ENCODE data around the gene CDR2L.

CDR2L gene

DNA sequence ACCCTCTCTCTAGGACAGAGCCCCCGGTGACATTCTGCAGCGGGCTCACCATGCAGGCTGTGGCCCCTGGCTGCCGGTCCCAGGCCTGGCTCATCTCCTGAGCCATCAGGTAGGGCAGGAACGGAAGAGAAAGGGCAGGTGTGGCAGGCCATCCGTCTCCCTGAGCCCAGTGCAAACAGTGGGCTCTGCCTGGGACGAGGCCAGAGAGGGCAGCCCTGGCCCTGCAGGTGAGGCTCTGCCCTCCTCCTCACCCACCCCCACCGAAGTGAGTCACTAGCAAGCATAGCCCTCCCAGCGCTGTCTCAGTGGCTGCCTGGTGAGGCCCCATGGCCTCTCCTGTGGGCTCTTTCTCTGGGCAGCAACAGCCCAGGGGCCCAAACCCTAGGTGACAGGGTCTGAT is 37.2 kb upstream of the CDR2L start:
- H3K4me2 ChIP-seq (ENCODE audit: low read length): no peak overlapping the region
- no peaks in the 10 kb centered on the region for H3K36me3 ChIP-seq (ENCODE audit: insufficient read depth, low read length)
- H3K9ac ChIP-seq (ENCODE audit: low read length): no peak overlapping the region
- no peak overlapping the region for H2AFZ ChIP-seq (ENCODE audit: low read length)
- no peaks in the 10 kb centered on the region for H3K9me2 ChIP-seq (ENCODE audit: low read depth, low read length)
- H3K79me2 ChIP-seq (ENCODE audit: insufficient read depth, low read length): no peaks in the 10 kb centered on the region
- H4K20me1 ChIP-seq (ENCODE audit: insufficient read depth, low read length): no peaks in the 10 kb centered on the region
- no peaks in the 10 kb centered on the region; the same call in 1 of the 2 replicates for H3K27me3 ChIP-seq (ENCODE audit: insufficient read depth, low read length)
- no peaks in the 10 kb centered on the region for H3K9me3 ChIP-seq (ENCODE audit: low read length)
- TF ChIP-seq, protein P1, sequence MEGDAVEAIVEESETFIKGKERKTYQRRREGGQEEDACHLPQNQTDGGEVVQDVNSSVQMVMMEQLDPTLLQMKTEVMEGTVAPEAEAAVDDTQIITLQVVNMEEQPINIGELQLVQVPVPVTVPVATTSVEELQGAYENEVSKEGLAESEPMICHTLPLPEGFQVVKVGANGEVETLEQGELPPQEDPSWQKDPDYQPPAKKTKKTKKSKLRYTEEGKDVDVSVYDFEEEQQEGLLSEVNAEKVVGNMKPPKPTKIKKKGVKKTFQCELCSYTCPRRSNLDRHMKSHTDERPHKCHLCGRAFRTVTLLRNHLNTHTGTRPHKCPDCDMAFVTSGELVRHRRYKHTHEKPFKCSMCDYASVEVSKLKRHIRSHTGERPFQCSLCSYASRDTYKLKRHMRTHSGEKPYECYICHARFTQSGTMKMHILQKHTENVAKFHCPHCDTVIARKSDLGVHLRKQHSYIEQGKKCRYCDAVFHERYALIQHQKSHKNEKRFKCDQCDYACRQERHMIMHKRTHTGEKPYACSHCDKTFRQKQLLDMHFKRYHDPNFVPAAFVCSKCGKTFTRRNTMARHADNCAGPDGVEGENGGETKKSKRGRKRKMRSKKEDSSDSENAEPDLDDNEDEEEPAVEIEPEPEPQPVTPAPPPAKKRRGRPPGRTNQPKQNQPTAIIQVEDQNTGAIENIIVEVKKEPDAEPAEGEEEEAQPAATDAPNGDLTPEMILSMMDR (IDR thresholded peaks at IDR 0.05; ENCODE audit: low read length): no peak
- no peaks in the 10 kb centered on the region for H3F3A ChIP-seq (ENCODE audit: insufficient read depth, low read length)
- no peak overlapping the region for H3K4me3 ChIP-seq (ENCODE audit: low read depth, low read length, poor library complexity, severe bottlenecking)
- H3K27ac ChIP-seq (ENCODE audit: low read depth, low read length, poor library complexity, severe bottlenecking): no peak overlapping the region
- H3K4me1 ChIP-seq (ENCODE audit: insufficient read depth, low read length, severe bottlenecking): no peaks in the 10 kb centered on the region

DNA sequence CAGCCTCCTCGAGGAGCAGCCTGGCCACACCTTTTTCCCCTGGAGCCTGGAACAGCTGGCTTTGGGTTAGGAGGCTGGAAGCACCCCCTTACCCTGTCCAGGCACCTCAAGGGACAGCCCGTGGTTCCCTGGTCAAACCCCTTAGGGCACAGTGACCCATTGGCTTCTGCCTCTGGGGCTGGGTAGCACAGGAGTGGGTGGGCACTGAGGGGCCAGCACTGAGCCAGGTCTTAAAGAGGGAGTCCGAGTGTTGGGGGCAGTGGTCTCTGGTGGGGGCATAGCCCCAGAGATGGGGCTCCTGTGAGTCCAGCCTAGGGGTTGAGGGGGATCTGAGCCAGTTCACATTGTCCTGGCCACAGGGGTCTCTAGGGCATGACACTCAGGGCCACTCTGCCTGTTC is 36.4 kb upstream of the CDR2L start:
- Histone ChIP-seq H3K9ac (ENCODE audit: low read length) (no peak overlapping the region), H3K4me1 (ENCODE audit: insufficient read depth, low read length, severe bottlenecking) (no peaks in the 10 kb centered on the region), H3K9me3 (ENCODE audit: low read length) (no peaks in the 10 kb centered on the region), H3K27ac (ENCODE audit: low read depth, low read length, poor library complexity, severe bottlenecking) (no peak overlapping the region), H4K20me1 (ENCODE audit: insufficient read depth, low read length) (no peaks in the 10 kb centered on the region), H3F3A (ENCODE audit: insufficient read depth, low read length) (no peaks in the 10 kb centered on the region), H3K27me3 (ENCODE audit: insufficient read depth, low read length) (no peaks in the 10 kb centered on the region; the same call in 1 of the 2 replicates), H3K9me2 (ENCODE audit: low read depth, low read length) (no peaks in the 10 kb centered on the region), H3K36me3 (ENCODE audit: insufficient read depth, low read length) (no peaks in the 10 kb centered on the region), H3K79me2 (ENCODE audit: insufficient read depth, low read length) (no peaks in the 10 kb centered on the region), H3K4me2 (ENCODE audit: low read length) (no peak overlapping the region), H2AFZ (ENCODE audit: low read length) (no peak overlapping the region), H3K4me3 (ENCODE audit: low read depth, low read length, poor library complexity, severe bottlenecking) (no peak overlapping the region)
- TF ChIP-seq, protein P1 (IDR thresholded peaks at IDR 0.05; ENCODE audit: low read length): no peak
- TF ChIP-seq EZH2 (IDR thresholded peaks at IDR 0.05; ENCODE audit: borderline replicate concordance, low read length): no peak

DNA sequence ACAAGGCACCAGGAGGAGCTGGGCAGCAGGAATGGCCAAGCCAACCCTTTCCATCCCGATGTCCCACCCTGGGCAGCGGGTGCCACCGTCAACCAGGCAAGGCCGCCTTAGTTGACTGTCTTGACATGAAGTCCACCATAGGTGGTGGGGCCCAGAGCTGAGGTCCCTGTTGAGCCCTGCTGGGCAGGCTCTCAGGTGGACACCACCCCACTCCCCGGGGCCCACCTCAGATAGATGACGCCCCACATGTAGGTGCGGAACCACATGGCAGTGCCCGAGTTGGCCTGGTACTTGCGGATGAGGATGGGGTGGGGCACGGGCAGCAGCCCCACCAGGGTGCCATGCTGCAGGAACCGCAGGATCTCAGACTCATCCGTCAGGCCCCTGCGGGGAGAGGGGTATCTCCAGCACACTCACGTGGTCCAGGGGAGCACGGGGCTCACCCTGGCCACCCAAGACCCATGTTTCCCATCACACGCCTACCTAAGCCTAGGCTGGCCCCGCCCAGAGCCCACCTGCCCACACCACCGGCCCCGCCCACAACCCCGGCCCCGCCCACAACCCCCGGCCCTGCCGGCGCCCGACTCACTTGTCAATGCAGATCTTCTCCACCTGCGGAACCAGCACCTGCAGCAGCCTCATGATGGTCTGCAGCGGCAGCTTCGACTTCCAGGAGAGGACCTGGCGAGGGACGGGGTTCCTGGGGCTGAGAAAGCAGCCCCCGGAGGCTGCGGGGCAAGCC is 35.6 kb upstream of the CDR2L start:
- no peaks in the 10 kb centered on the region for H4K20me1 ChIP-seq (ENCODE audit: insufficient read depth, low read length)
- no peaks in the 10 kb centered on the region; the same call in 1 of the 2 replicates for H3K27me3 ChIP-seq (ENCODE audit: insufficient read depth, low read length)
- H3K9ac ChIP-seq (ENCODE audit: low read length): no peak overlapping the region
- no peaks in the 10 kb centered on the region for H3K36me3 ChIP-seq (ENCODE audit: insufficient read depth, low read length)
- no peaks in the 10 kb centered on the region for H3K4me1 ChIP-seq (ENCODE audit: insufficient read depth, low read length, severe bottlenecking)
- no peak overlapping the region for H3K27ac ChIP-seq (ENCODE audit: low read depth, low read length, poor library complexity, severe bottlenecking)
- no peaks in the 10 kb centered on the region for H3F3A ChIP-seq (ENCODE audit: insufficient read depth, low read length)
- no peak overlapping the region for H3K4me3 ChIP-seq (ENCODE audit: low read depth, low read length, poor library complexity, severe bottlenecking)
- H2AFZ ChIP-seq (ENCODE audit: low read length): no peak overlapping the region
- no peaks in the 10 kb centered on the region for H3K9me2 ChIP-seq (ENCODE audit: low read depth, low read length)
- H3K4me2 ChIP-seq (ENCODE audit: low read length): no peak overlapping the region
- TF ChIP-seq, protein P1 (IDR thresholded peaks at IDR 0.05; ENCODE audit: low read length): no peak
- TF ChIP-seq EZH2 (IDR thresholded peaks at IDR 0.05; ENCODE audit: borderline replicate concordance, low read length): no peak
- no peaks in the 10 kb centered on the region for H3K79me2 ChIP-seq (ENCODE audit: insufficient read depth, low read length)
- no peaks in the 10 kb centered on the region for H3K9me3 ChIP-seq (ENCODE audit: low read length)

Data from OCI-LY1 (cell line).